Upper lobe of left lung (tissue), 4 donors: ENCODE measurements around the gene LZTS2.

ENCODE experiments used
- CTCF ChIP-seq, 6 experiments: fragments of 450-650 bp in 4 of 6; fragments of 200-600 bp in 2 of 6; sonication (generic) in 2 of 6; IDR thresholded peaks; one replicate each; pipeline ENCODE4 v1.5.1; 2016 to 2019; ENCODE audit warnings: antibody characterized with exemption in 6 of 6
- EP300 ChIP-seq, 4 donors: sonication (generic); formaldehyde crosslinking; IDR thresholded peaks; one replicate each; pipeline ENCODE4 v1.5.1; 2017; ENCODE audit warnings: antibody characterized with exemption in 4 of 4, control low read depth in 2 of 4
- POLR2AphosphoS5 ChIP-seq, 2 donors: sonication (generic); formaldehyde crosslinking; IDR thresholded peaks; one replicate each; pipeline ENCODE4 v1.5.1; 2017; ENCODE audit warnings: antibody characterized with exemption in 2 of 2

GRCh38 chr10:101054876-101055275 is 55.3 kb downstream of the LZTS2 start:
- TF ChIP-seq POLR2AphosphoS5 (IDR thresholded peaks at IDR 0.05) (no peak), EP300 (IDR thresholded peaks at IDR 0.05) (no peak), CTCF (IDR thresholded peaks at IDR 0.05) (no peak)
